ENCODE measurements around the gene EFS.

- no peak for TF ChIP-seq POLR2AphosphoS5 (IDR thresholded peaks at IDR 0.05; ENCODE audit: low read depth, low read length)
- no peak for TF ChIP-seq POLR2A (IDR thresholded peaks at IDR 0.05; ENCODE audit: low read depth, low read length)
- TF ChIP-seq TAF1 (IDR thresholded peaks at IDR 0.05; ENCODE audit: low read depth, low read length): no peak
- TF ChIP-seq SPI1 (IDR thresholded peaks at IDR 0.05; ENCODE audit: low read depth, low read length): no peak
- TF ChIP-seq PAX5 (IDR thresholded peaks at IDR 0.05; ENCODE audit: insufficient read depth, low read length, severe bottlenecking): no peak
- no peak for TF ChIP-seq POU2F2 (IDR thresholded peaks at IDR 0.05; ENCODE audit: low read depth, low read length)
These were observed 24.0 kb upstream of the EFS start for GRCh38 chr14:23388996-23389395.
